H1 (cell line): ENCODE data around the gene PITPNB. TPM values are rescaled to one million over a fixed set of nuclear protein-coding genes. Genes with fewer than 3 reads are reported as not detected.

Experiments used
- CTCF ChIA-PET: fragments of 300-600 bp; sonication (Branson Sonifier 250); formaldehyde crosslinking; loops from one replicate; lab custom pipeline; 2021; ENCODE audit not compliant: partially characterized antibody; lab: Charles Lee
- POLR2A ChIA-PET: fragments of 300-600 bp; sonication (Branson Sonifier 250); formaldehyde crosslinking; loops from one replicate; lab custom pipeline; 2021; ENCODE audit warnings: inconsistent platforms; ENCODE audit not compliant: partially characterized antibody; lab: Charles Lee
- DNase-seq, 2 experiments: peaks; one replicate each; pipeline versions ENCODE4 v3.0.0 to v3.0.0-alpha.2; 2010 to 2022; ENCODE audit warnings: low spot score in 2 of 2, low read depth in 1 of 2, mixed read lengths in 1 of 2
- FAIRE-seq: peaks from 2 replicates; lab custom pipeline; 2011; peaks lifted over from hg19 to GRCh38; lab: Jason Lieb, UNC
- H2AFZ ChIP-seq: 2 replicates; pipeline ENCODE4 v1.8.1; 2012; ENCODE audit warnings: low read length, inconsistent platforms
- H2AK5ac ChIP-seq: 2 replicates; pipeline ENCODE4 v1.6.1; 2013; ENCODE audit warnings: low read depth, low read length
- H2BK120ac ChIP-seq: replicated peaks from 2 replicates; pipeline ENCODE3; 2013; ENCODE audit warnings: low read depth, low read length, inconsistent platforms
- H2BK12ac ChIP-seq: 2 replicates; pipeline ENCODE4 v1.6.1; 2013; ENCODE audit warnings: low read depth, low read length
- H2BK15ac ChIP-seq: 2 replicates; pipeline ENCODE4 v1.6.1; 2013; ENCODE audit warnings: low read length
- H2BK20ac ChIP-seq: 2 replicates; pipeline ENCODE4 v1.6.1; 2013; ENCODE audit warnings: low read length
- H2BK5ac ChIP-seq: 2 replicates; pipeline ENCODE4 v1.6.1; 2013; ENCODE audit warnings: low read depth, low read length
- H3K14ac ChIP-seq: 2 replicates; pipeline ENCODE4 v1.6.1; 2013; ENCODE audit warnings: inconsistent platforms; ENCODE audit not compliant: insufficient read length
- H3K18ac ChIP-seq: 2 replicates; pipeline ENCODE4 v1.6.1; 2013; ENCODE audit warnings: low read length; ENCODE audit errors: extremely low read depth
- H3K23ac ChIP-seq: 2 replicates; pipeline ENCODE4 v1.6.1; 2013; ENCODE audit warnings: inconsistent platforms; ENCODE audit not compliant: insufficient read length
- H3K23me2 ChIP-seq: 2 replicates; pipeline ENCODE4 v1.6.1; 2013; ENCODE audit warnings: low read depth, low read length
- H3K27ac ChIP-seq: 2 replicates; pipeline ENCODE4 v1.6.1; 2011; ENCODE audit warnings: low read depth, low read length, inconsistent platforms
- H3K27me3 ChIP-seq, 4 experiments: replicated peaks in 1 of 4; 1 replicate in 1 of 4; 2 replicates in 3 of 4; pipeline versions ENCODE4 v1.6.1 to v1.8.1; 2011 to 2013; ENCODE audit warnings: low read length in 3 of 4, mild to moderate bottlenecking in 3 of 4, inconsistent platforms in 2 of 4, mixed read lengths in 2 of 4, moderate library complexity in 1 of 4; ENCODE audit not compliant: control insufficient read depth in 3 of 4, insufficient read depth in 3 of 4; ENCODE audit errors: extremely low read depth in 1 of 4
- H3K36me3 ChIP-seq, 4 experiments: 2 replicates each; pipeline versions ENCODE4 v1.6.1 to v1.8.1; 2011 to 2013; ENCODE audit warnings: mild to moderate bottlenecking in 4 of 4, low read length in 3 of 4, moderate library complexity in 2 of 4, control low read depth in 1 of 4, inconsistent platforms in 1 of 4; ENCODE audit not compliant: insufficient read depth in 4 of 4, control insufficient read depth in 2 of 4
- H3K4ac ChIP-seq: replicated peaks from 2 replicates; pipeline ENCODE3; 2013; ENCODE audit warnings: low read length, low read depth, mixed read lengths, inconsistent platforms; ENCODE audit not compliant: insufficient read length
- H3K4me1 ChIP-seq, 4 experiments: replicated peaks in 1 of 4; 1 replicate in 1 of 4; 2 replicates in 3 of 4; pipeline versions ENCODE4 v1.6.1 to v1.8.1; 2011 to 2013; ENCODE audit warnings: low read length in 3 of 4, inconsistent platforms in 2 of 4, mixed read lengths in 1 of 4; ENCODE audit not compliant: insufficient read depth in 4 of 4, control insufficient read depth in 3 of 4
- H3K4me2 ChIP-seq, 2 experiments: 2 replicates each; pipeline versions ENCODE4 v1.6.1 to v1.8.1; 2011 to 2013; ENCODE audit warnings: low read depth in 2 of 2, low read length in 2 of 2, control low read depth in 1 of 2, inconsistent platforms in 1 of 2, mild to moderate bottlenecking in 1 of 2; ENCODE audit not compliant: insufficient read depth in 1 of 2
- H3K4me3 ChIP-seq, 4 experiments: fragments of 200-600, 300-600 bp in 1 of 4; sonication (generic), shearing (Covaris generic), sonication (Bioruptor Twin) in 1 of 4; 2 replicates each; pipeline versions ENCODE4 v1.5.1 to v1.8.1; 2011 to 2016; ENCODE audit warnings: low read length in 4 of 4, low read depth in 3 of 4, control low read depth in 2 of 4, inconsistent platforms in 2 of 4, mild to moderate bottlenecking in 2 of 4, mixed read lengths in 1 of 4, moderate library complexity in 1 of 4; ENCODE audit not compliant: insufficient read depth in 2 of 4; ENCODE audit errors: extremely low read depth in 1 of 4
- H3K56ac ChIP-seq: replicated peaks from 2 replicates; pipeline ENCODE3; 2013; ENCODE audit warnings: low read depth, mild to moderate bottlenecking, mixed read lengths, low read length, inconsistent platforms; ENCODE audit not compliant: insufficient read length
- H3K79me1 ChIP-seq: 2 replicates; pipeline ENCODE4 v1.6.1; 2013; ENCODE audit warnings: low read depth, low read length, control low read depth
- H3K79me2 ChIP-seq, 2 experiments: 2 replicates each; pipeline versions ENCODE4 v1.6.1 to v1.8.1; 2012 to 2013; ENCODE audit warnings: low read length in 2 of 2, mild to moderate bottlenecking in 2 of 2, inconsistent platforms in 1 of 2; ENCODE audit not compliant: insufficient read depth in 2 of 2, control insufficient read depth in 1 of 2
- H3K9ac ChIP-seq, 4 experiments: replicated peaks in 1 of 4; 1 replicate in 1 of 4; 2 replicates in 3 of 4; pipeline versions ENCODE4 v1.6.1 to v1.8.1; 2011 to 2013; ENCODE audit warnings: low read depth in 3 of 4, low read length in 3 of 4, control low read depth in 2 of 4, mild to moderate bottlenecking in 2 of 4, moderate library complexity in 2 of 4, inconsistent platforms in 1 of 4; ENCODE audit errors: extremely low read depth in 1 of 4
- H3K9me3 ChIP-seq, 2 experiments: 2 replicates each; pipeline versions ENCODE4 v1.6.1 to v1.8.1; 2012 to 2013; ENCODE audit warnings: mild to moderate bottlenecking in 2 of 2, moderate library complexity in 2 of 2, control low read depth in 1 of 2, inconsistent platforms in 1 of 2, low read depth in 1 of 2, low read length in 1 of 2, mixed read lengths in 1 of 2; ENCODE audit not compliant: insufficient read depth in 2 of 2
- H4K20me1 ChIP-seq, 2 experiments: replicated peaks in 1 of 2; 2 replicates each; pipeline versions ENCODE3 to v1.8.1; 2011 to 2013; ENCODE audit warnings: inconsistent platforms in 2 of 2, low read length in 2 of 2, mild to moderate bottlenecking in 1 of 2; ENCODE audit not compliant: insufficient read depth in 2 of 2, control insufficient read depth in 1 of 2
- H4K5ac ChIP-seq: 2 replicates; pipeline ENCODE4 v1.6.1; 2013; ENCODE audit warnings: low read length, low read depth, mixed read lengths, inconsistent platforms; ENCODE audit not compliant: insufficient read length
- H4K8ac ChIP-seq: 2 replicates; pipeline ENCODE4 v1.8.0; 2013; ENCODE audit warnings: mild to moderate bottlenecking, moderate library complexity, low read length, inconsistent platforms; ENCODE audit not compliant: insufficient read depth; ENCODE audit errors: extremely low read depth
- H4K91ac ChIP-seq: replicated peaks from 2 replicates; pipeline ENCODE3; 2013; ENCODE audit warnings: low read length, mixed read lengths, inconsistent platforms; ENCODE audit not compliant: insufficient read length
- ASH2L ChIP-seq: fragments of 200-600, 300-600 bp; sonication (generic); IDR thresholded peaks from one replicate; pipeline ENCODE4 v1.7.1; 2017; ENCODE audit warnings: low read length
- NANOG ChIP-seq: IDR thresholded peaks from 2 replicates; pipeline ENCODE4 v1.6.1; 2011; ENCODE audit warnings: low read length, low read depth, mild to moderate bottlenecking, inconsistent platforms; ENCODE audit not compliant: insufficient read depth, poor library complexity, severe bottlenecking
- NRF1 ChIP-seq: IDR thresholded peaks from 2 replicates; pipeline ENCODE4 v1.6.1; 2011; ENCODE audit warnings: mild to moderate bottlenecking, low read depth, low read length, improper control_type of control experiment
- SIRT6 ChIP-seq: IDR thresholded peaks from one replicate; pipeline ENCODE4 v1.7.1; 2012; ENCODE audit warnings: low read length, inconsistent platforms
- WGBS, 2 experiments: shearing (Covaris generic) in 1 of 2; methylation state at CpG; one replicate each; pipeline versions ENCODE4 v1.1.6 to v1.1.7; 2013 to 2015; ENCODE audit warnings: low lambda C conversion rate in 2 of 2, mixed read lengths in 2 of 2, inconsistent platforms in 1 of 2, low coverage in 1 of 2, missing lambda C conversion rate in 1 of 2; ENCODE audit not compliant: insufficient replicate concordance in 2 of 2, insufficient coverage in 1 of 2, insufficient read length in 1 of 2; ENCODE audit errors: extremely low coverage in 1 of 2, missing lambda C conversion rate in 1 of 2; 5-methylcytosine and 5-hydroxymethylcytosine counted together
- polyA plus RNA-seq, 7 experiments: library from polyadenylated mRNA; depleted of rRNA in 3 of 7; stranded (reverse) in 5 of 7; unstranded in 2 of 7; fragments of >200 nt in 5 of 7; fragments of 200-250 nt in 2 of 7; gene quantifications; 1 replicate in 5 of 7; 2 replicates in 1 of 7; 4 replicates in 1 of 7; pipeline versions ENCODE4 v1.2.1 to v1.2.3, GENCODE V29; 2011 to 2013; ENCODE audit warnings: missing spikeins in 2 of 7, mixed read lengths in 2 of 7
- total RNA-seq: library from RNA; stranded (reverse); fragmentation: NEBNext Ultra II Directional; extraction: Animal tissue kit (Norgen Biotek cat#: 25700); gene quantifications from 2 replicates; pipeline ENCODE4 v1.2.1, GENCODE V29; 2021

Gene PITPNB
- total and polyA plus RNA-seq, 2 of the 8 experiments (the other 6 are each of a cell fraction or from before 2014, with no cell fraction given): 24.6 to 89.3 TPM

DNA sequence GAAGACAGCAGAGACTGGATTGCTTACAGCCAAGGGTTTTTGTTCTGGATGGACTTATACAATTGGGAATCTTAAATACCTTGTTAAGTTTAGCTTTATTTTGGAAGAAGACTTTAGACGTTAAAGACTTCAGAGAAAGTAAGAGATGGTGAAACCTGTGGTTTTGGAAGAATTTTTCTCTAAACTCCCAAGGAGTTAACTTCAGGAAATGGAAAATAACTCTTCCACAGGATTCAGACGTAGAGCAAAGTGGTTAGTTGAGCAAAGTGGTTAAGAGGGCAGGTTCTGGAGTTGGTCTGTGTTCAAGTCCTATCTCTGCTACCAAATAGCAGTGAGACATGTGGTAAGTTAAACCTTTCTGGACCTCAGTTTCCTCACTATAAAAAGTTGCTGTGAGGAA, 12.8 kb downstream of the PITPNB start:
- no peak overlapping the region for H2AK5ac ChIP-seq
- no peak overlapping the region for H3K56ac ChIP-seq
- no peak overlapping the region for H3K18ac ChIP-seq
- no peak for FAIRE-seq
- 80% methylated on average over 2 of the region's 2 CpGs; no CpG with 5 or more reads in 1 of the 2 experiments for WGBS, 2 experiments
- no peak overlapping the region for H2BK12ac ChIP-seq
- H2BK15ac ChIP-seq: no peak overlapping the region
- H3K4me2 ChIP-seq: no peak overlapping the region
- H2BK20ac ChIP-seq: no peak overlapping the region
- no peak overlapping the region for H2BK120ac ChIP-seq
- peaks cover 7 to 36% (median 16%) of the 10 kb centered on the region in 4 experiments; a peak in 6 of 8 replicates for H3K36me3 ChIP-seq
- CTCF ChIA-PET: interaction anchor here (1.1 kb wide), 1 partner anchor 19 kb away, joined by 6 read pairs; no protein-coding TSS in a partner anchor
- no peak overlapping the region for H4K8ac ChIP-seq
- POLR2A ChIA-PET: no interaction called here
- peaks cover 2 to 7% of the 10 kb centered on the region in 2 experiments for H4K20me1 ChIP-seq
- H3K4ac ChIP-seq: no peak overlapping the region
- no peak overlapping the region for H4K5ac ChIP-seq
- no peak overlapping the region for H2AFZ ChIP-seq
- no peak overlapping the region for H3K14ac ChIP-seq
- H4K91ac ChIP-seq: no peak overlapping the region
- no peaks in the 10 kb centered on the region for H3K9me3 ChIP-seq
- no peak overlapping the region for H3K23ac ChIP-seq
- no peaks in the 10 kb centered on the region for H3K27me3 ChIP-seq
- no peak for DNase-seq
- H3K27ac ChIP-seq: no peak overlapping the region
- no peak overlapping the region for H3K9ac ChIP-seq
- no peaks in the 10 kb centered on the region for H3K23me2 ChIP-seq
- no peak overlapping the region for H3K4me3 ChIP-seq
- H3K79me1 ChIP-seq: peaks cover 4% of the 10 kb centered on the region; the same call in 1 of the 2 replicates
- H2BK5ac ChIP-seq: no peak overlapping the region
- peaks cover 0 to 39% of the 10 kb centered on the region in 2 experiments; a peak in 2 of 4 replicates for H3K79me2 ChIP-seq
- no peaks in the 10 kb centered on the region for H3K4me1 ChIP-seq
- no peak for TF ChIP-seq SIRT6
- no peak for TF ChIP-seq NRF1
- no peak for TF ChIP-seq NANOG
- no peak for TF ChIP-seq ASH2L
